ENCODE data around the gene SNCB.
A peak's percentile ranks its signal among the peaks of the same experiment; 100 is the strongest.

SNCB gene

GRCh38 chr5:176658007-176658599 lies 27.8 kb upstream of the SNCB start:
- in situ Hi-C loops (cut with HindIII; ENCODE audit: low sequenced_read_pairs), result no loop called here
- DNase-seq (ENCODE audit: low read depth, low spot score), result peak; percentile 62
- no peak overlapping the region for H3K4me3 ChIP-seq (ENCODE audit: low read depth, low read length)
- TF ChIP-seq CTCF (IDR thresholded peaks at IDR 0.05; ENCODE audit: low read depth, low read length), result peak; percentile 94

GRCh38 chr5:176656467-176656990 lies 26.2 kb upstream of the SNCB start:
- no peak overlapping the region for H3K4me3 ChIP-seq (ENCODE audit: low read depth, low read length)
- in situ Hi-C loops (cut with HindIII; ENCODE audit: low sequenced_read_pairs), result no loop called here
- TF ChIP-seq CTCF (IDR thresholded peaks at IDR 0.05; ENCODE audit: low read depth, low read length), result no peak
- DNase-seq (ENCODE audit: low read depth, low spot score), result no peak

- no peak overlapping the region for H3K4me3 ChIP-seq (ENCODE audit: low read depth, low read length)
- in situ Hi-C loops (cut with HindIII; ENCODE audit: low sequenced_read_pairs), result no loop called here
- no peak for TF ChIP-seq CTCF (IDR thresholded peaks at IDR 0.05; ENCODE audit: low read depth, low read length)
- DNase-seq (ENCODE audit: low read depth, low spot score), result no peak
These were observed 24.5 kb upstream of the SNCB start for GRCh38 chr5:176654856-176655255.

- in situ Hi-C loops (cut with HindIII; ENCODE audit: low sequenced_read_pairs), result no loop called here
- DNase-seq (ENCODE audit: low read depth, low spot score), result no peak
- H3K4me3 ChIP-seq (ENCODE audit: low read depth, low read length), result no peak overlapping the region
- no peak for TF ChIP-seq CTCF (IDR thresholded peaks at IDR 0.05; ENCODE audit: low read depth, low read length)
These were observed 23.4 kb upstream of the SNCB start for GRCh38 chr5:176653401-176654385.

GRCh38 chr5:176652136-176652535 lies 21.8 kb upstream of the SNCB start:
- DNase-seq (ENCODE audit: low read depth, low spot score), result no peak
- in situ Hi-C loops (cut with HindIII; ENCODE audit: low sequenced_read_pairs), result no loop called here
- no peak overlapping the region for H3K4me3 ChIP-seq (ENCODE audit: low read depth, low read length)
- no peak for TF ChIP-seq CTCF (IDR thresholded peaks at IDR 0.05; ENCODE audit: low read depth, low read length)

GRCh38 chr5:176651472-176651980 lies 21.2 kb upstream of the SNCB start:
- TF ChIP-seq CTCF (IDR thresholded peaks at IDR 0.05; ENCODE audit: low read depth, low read length), result no peak
- no peak for DNase-seq (ENCODE audit: low read depth, low spot score)
- H3K4me3 ChIP-seq (ENCODE audit: low read depth, low read length), result no peak overlapping the region
- in situ Hi-C loops (cut with HindIII; ENCODE audit: low sequenced_read_pairs), result no loop called here
